ENCODE measurements around the gene RIMS1. TPM values are rescaled to one million over a fixed set of nuclear protein-coding genes. Genes with fewer than 3 reads are reported as not detected.

RIMS1 gene
- total and polyA plus RNA-seq, 2 of the 13 experiments (the other 11 are each of a cell fraction or from before 2014, with no cell fraction given) = not detected

DNA sequence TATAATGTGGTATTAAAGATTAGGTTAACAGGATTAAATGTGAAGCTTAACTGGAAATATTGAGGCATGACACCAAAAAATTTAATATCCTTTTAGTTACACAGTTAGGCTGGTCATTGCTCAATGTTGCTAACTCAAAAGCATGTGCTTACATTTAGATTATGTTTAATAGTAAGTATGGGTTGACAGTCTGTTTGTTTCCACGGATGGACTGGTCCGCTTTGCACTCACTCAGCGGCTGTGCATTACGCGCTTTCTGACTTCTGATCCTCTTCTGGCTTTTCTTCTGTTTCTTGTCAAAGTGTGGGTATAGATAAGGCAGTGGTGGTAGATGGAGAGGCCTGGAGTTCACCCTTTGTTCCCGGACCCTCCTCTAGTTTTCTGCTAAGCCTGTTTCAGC lies 174.9 kb downstream of the RIMS1 start:
- 12% methylated on average over 6 of the region's 6 CpGs for WGBS (ENCODE audit: low lambda C conversion rate)
- H3K9me3 ChIP-seq (ENCODE audit: low read length) = no peaks in the 10 kb centered on the region

More for the DNA sequence above, 174.9 kb downstream of the RIMS1 start:
- no peak overlapping the region for H3K27ac ChIP-seq (ENCODE audit: extremely low read length, insufficient read depth, low read length)
- TF ChIP-seq, protein P1, sequence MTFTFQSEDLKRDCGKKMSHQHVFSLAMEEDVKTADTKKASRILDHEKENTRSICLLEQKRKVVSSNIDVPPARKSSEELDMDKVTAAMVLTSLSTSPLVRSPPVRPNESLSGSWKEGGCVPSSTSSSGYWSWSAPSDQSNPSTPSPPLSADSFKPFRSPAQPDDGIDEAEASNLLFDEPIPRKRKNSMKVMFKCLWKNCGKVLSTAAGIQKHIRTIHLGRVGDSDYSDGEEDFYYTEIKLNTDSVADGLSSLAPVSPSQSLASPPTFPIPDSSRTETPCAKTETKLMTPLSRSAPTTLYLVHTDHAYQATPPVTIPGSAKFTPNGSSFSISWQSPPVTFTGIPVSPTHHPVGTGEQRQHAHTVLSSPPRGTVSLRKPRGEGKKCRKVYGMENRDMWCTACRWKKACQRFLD (CRISPR knock-in tag; IDR thresholded peaks at IDR 0.05; ENCODE audit: borderline replicate concordance) = no peak
- no peak for TF ChIP-seq ZSCAN20 (CRISPR knock-in tag; IDR thresholded peaks at IDR 0.05; ENCODE audit: borderline replicate concordance)
- TF ChIP-seq, protein P2, sequence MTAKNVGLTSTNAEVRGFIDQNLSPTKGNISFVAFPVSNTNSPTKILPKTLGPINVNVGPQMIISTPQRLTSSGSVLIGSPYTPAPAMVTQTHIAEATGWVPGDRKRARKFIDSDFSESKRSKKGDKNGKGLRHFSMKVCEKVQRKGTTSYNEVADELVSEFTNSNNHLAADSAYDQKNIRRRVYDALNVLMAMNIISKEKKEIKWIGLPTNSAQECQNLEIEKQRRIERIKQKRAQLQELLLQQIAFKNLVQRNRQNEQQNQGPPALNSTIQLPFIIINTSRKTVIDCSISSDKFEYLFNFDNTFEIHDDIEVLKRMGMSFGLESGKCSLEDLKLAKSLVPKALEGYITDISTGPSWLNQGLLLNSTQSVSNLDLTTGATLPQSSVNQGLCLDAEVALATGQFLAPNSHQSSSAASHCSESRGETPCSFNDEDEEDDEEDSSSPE (CRISPR knock-in tag; IDR thresholded peaks at IDR 0.05) = no peak
- TF ChIP-seq NFIB (CRISPR knock-in tag; IDR thresholded peaks at IDR 0.05; ENCODE audit: borderline replicate concordance) = no peak
- TF ChIP-seq, protein P3, sequence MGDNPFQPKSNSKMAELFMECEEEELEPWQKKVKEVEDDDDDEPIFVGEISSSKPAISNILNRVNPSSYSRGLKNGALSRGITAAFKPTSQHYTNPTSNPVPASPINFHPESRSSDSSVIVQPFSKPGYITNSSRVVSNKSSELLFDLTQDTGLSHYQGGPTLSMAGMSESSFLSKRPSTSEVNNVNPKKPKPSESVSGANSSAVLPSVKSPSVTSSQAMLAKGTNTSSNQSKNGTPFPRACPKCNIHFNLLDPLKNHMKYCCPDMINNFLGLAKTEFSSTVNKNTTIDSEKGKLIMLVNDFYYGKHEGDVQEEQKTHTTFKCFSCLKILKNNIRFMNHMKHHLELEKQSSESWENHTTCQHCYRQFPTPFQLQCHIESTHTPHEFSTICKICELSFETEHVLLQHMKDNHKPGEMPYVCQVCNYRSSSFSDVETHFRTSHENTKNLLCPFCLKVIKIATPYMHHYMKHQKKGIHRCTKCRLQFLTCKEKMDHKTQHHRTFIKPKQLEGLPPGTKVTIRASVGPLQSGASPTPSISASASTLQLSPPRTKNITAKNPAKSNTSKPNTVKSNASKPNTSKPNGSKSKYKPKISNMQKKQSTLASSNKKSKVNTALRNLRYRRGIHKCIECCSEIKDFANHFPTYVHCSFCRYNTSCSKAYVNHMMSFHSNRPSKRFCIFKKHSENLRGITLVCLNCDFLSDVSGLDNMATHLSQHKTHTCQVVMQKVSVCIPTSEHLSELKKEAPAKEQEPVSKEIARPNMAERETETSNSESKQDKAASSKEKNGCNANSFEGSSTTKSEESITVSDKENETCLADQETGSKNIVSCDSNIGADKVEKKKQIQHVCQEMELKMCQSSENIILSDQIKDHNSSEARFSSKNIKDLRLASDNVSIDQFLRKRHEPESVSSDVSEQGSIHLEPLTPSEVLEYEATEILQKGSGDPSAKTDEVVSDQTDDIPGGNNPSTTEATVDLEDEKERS (CRISPR knock-in tag; IDR thresholded peaks at IDR 0.05) = no peak
- no peak for TF ChIP-seq ZSCAN5A (CRISPR knock-in tag; IDR thresholded peaks at IDR 0.05; ENCODE audit: borderline replicate concordance)
- no peak for TF ChIP-seq BRD4 (CRISPR knock-in tag; IDR thresholded peaks at IDR 0.05)
- no peak for TF ChIP-seq ZNF747 (CRISPR knock-in tag; IDR thresholded peaks at IDR 0.05; ENCODE audit: borderline replicate concordance)
- TF ChIP-seq GPN1 (CRISPR knock-in tag; IDR thresholded peaks at IDR 0.05; ENCODE audit: borderline replicate concordance) = no peak
- no peak for TF ChIP-seq MIER2 (CRISPR knock-in tag; IDR thresholded peaks at IDR 0.05)
- TF ChIP-seq SMC3 (IDR thresholded peaks at IDR 0.05; ENCODE audit: low read length) = no peak
- no peak for TF ChIP-seq CHD4 (IDR thresholded peaks at IDR 0.05; ENCODE audit: borderline replicate concordance, low read length)
- TF ChIP-seq ZNF710 (CRISPR knock-in tag; IDR thresholded peaks at IDR 0.05; ENCODE audit: borderline replicate concordance) = no peak
- no peak for DNase-seq (ENCODE audit: low spot score)
- H3K4me1 ChIP-seq (ENCODE audit: insufficient read depth, low read length) = no peaks in the 10 kb centered on the region
- ATAC-seq = no peak
- no peaks in the 10 kb centered on the region for H3K79me2 ChIP-seq (ENCODE audit: insufficient read depth, low read length)
- intact Hi-C loops (cut with micrococcal nuclease; ENCODE audit: unreplicated experiment) (no loop called here), in situ Hi-C loops (cut with HindIII; ENCODE audit: extremely low pct_ligation_motif_present, low pct_unique_long_range_greater_than_20kb) (no loop called here)
- FAIRE-seq = no peak
- no peak overlapping the region for H3K4me2 ChIP-seq (ENCODE audit: low read depth, low read length)
- H4K20me1 ChIP-seq (ENCODE audit: insufficient read depth, low read length) = no peaks in the 10 kb centered on the region
- no peaks in the 10 kb centered on the region; a peak in 1 of 5 replicates for H3K27me3 ChIP-seq (ENCODE audit: control insufficient read depth in 1 of 2, insufficient read depth in 2 of 2, low read length in 2 of 2)
- CTCF ChIA-PET (ENCODE audit: low intra/inter-chr PET ratio, low total read pairs) = no interaction called here
- H3K36me3 ChIP-seq (replicated peaks in 1 of 2; ENCODE audit: control insufficient read depth in 1 of 2, insufficient read depth in 2 of 2, low read length in 2 of 2) = no peaks in the 10 kb centered on the region
- no peak overlapping the region for H3K9ac ChIP-seq (ENCODE audit: insufficient read depth, low read depth, low read length)
- H3K4me3 ChIP-seq (replicated peaks in 1 of 3; ENCODE audit: insufficient read depth in 1 of 3, low read depth in 2 of 3, low read length in 3 of 3) = no peak overlapping the region
- no peak overlapping the region for H2AFZ ChIP-seq (ENCODE audit: low read length)
- POLR2A ChIA-PET = no interaction called here
- BruUV-seq (replicated peaks) = no TSS peak

All from HepG2 (cell line).